ENCODE data around the gene ZNF74.

The ZNF74 gene

DNA sequence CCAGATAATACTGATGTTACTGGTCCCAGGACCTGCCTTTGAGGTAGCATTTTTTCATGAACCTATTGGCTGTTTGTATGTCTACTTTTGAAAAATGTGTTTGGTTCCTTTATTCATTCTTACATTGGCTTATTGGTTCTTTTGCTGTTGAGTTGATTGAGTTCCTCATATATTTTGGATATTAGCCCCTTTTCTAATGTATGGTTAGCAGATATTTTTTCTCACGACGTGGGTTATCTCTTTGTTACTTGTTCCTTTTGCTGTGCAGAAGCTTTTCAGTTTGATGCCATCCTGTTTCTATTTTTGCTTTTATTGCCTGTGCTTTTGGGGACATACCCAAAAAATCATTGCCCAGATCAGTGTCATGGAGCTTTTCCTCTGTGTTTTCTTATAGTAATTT is 9.8 kb upstream of the ZNF74 start:
- H3K4me3 ChIP-seq (ENCODE audit: low read depth, low read length) = no peak overlapping the region
- DNase-seq (ENCODE audit: low read depth) = no peak
- TF ChIP-seq, protein P1, sequence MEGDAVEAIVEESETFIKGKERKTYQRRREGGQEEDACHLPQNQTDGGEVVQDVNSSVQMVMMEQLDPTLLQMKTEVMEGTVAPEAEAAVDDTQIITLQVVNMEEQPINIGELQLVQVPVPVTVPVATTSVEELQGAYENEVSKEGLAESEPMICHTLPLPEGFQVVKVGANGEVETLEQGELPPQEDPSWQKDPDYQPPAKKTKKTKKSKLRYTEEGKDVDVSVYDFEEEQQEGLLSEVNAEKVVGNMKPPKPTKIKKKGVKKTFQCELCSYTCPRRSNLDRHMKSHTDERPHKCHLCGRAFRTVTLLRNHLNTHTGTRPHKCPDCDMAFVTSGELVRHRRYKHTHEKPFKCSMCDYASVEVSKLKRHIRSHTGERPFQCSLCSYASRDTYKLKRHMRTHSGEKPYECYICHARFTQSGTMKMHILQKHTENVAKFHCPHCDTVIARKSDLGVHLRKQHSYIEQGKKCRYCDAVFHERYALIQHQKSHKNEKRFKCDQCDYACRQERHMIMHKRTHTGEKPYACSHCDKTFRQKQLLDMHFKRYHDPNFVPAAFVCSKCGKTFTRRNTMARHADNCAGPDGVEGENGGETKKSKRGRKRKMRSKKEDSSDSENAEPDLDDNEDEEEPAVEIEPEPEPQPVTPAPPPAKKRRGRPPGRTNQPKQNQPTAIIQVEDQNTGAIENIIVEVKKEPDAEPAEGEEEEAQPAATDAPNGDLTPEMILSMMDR (IDR thresholded peaks at IDR 0.05; ENCODE audit: low read depth, low read length) = no peak
- TF ChIP-seq POLR2A (IDR thresholded peaks at IDR 0.05; ENCODE audit: extremely low read depth, insufficient read length) = no peak

DNA sequence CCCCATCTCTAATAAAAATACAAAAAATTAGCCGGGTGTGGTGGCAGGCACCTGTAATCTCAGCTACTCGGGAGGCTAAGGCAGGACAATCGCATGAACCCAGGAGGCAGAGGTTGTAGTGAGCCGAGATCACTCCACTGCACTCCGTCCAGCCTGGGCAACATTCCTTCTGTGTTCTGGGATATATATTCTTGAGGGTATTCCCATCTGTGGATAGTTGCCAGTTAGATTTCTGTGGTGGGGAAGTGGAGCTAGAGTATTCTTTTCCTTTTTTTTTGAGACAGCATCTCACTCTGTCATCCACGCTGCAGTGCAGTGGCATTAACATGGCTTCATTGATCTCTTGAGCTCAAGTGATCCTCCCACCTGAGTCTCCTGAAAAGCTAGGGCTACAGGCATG is 9.1 kb upstream of the ZNF74 start:
- no peak overlapping the region for H3K4me3 ChIP-seq (ENCODE audit: low read depth, low read length)
- TF ChIP-seq, protein P1 (IDR thresholded peaks at IDR 0.05; ENCODE audit: low read depth, low read length) = no peak
- TF ChIP-seq POLR2A (IDR thresholded peaks at IDR 0.05; ENCODE audit: extremely low read depth, insufficient read length) (no peak), MYC (IDR thresholded peaks at IDR 0.05; ENCODE audit: low read depth, low read length) (no peak)
- TF ChIP-seq, protein P2, sequence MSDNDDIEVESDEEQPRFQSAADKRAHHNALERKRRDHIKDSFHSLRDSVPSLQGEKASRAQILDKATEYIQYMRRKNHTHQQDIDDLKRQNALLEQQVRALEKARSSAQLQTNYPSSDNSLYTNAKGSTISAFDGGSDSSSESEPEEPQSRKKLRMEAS (IDR thresholded peaks at IDR 0.05; ENCODE audit: low read depth, low read length) = no peak
- no peak for DNase-seq (ENCODE audit: low read depth)

DNA sequence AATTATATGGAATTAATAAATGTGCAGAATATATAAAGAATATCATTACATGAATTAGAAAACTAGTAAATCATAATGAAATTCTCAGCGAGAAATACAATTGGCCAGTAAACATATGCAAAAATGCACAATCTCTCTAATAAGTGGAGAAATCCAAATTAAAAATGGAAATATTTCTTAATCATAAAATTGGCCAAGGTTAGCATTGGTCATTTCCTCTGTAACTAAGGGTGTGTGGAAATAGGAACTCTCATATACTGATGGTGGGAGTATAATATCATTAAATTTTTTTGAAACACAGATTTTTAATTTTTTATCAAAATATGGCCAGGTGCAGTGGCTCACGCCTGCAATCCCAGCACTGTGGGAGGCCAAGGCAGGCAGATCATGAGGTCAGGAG is 7.6 kb upstream of the ZNF74 start:
- no peak for DNase-seq (ENCODE audit: low read depth)
- H3K4me3 ChIP-seq (ENCODE audit: low read depth, low read length) = no peak overlapping the region
- TF ChIP-seq MYC (IDR thresholded peaks at IDR 0.05; ENCODE audit: low read depth, low read length) = no peak
- TF ChIP-seq, protein P1 (IDR thresholded peaks at IDR 0.05; ENCODE audit: low read depth, low read length) = no peak
- TF ChIP-seq POLR2A (IDR thresholded peaks at IDR 0.05; ENCODE audit: extremely low read depth, insufficient read length) = no peak
- TF ChIP-seq, protein P2 (IDR thresholded peaks at IDR 0.05; ENCODE audit: low read depth, low read length) = no peak

DNA sequence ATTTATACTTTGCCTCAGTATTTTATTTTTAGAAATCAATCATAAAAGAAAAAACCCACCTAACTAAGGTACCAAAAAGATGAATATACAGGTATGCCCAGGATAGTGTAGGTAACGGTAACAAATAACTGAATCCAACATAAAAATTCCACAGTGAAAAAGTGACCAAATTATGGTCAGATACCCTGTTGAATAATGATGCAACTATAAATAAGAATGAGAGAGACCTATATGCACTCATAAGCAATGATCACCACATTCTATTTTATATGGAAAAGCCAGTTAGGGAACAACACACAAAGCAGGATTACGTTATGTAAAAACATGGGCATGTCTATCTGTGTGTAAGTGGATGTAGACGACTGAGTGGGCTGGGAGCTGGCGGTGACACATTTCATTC is 7.0 kb upstream of the ZNF74 start:
- no peak overlapping the region for H3K4me3 ChIP-seq (ENCODE audit: low read depth, low read length)
- DNase-seq (ENCODE audit: low read depth) = no peak
- no peak for TF ChIP-seq POLR2A (IDR thresholded peaks at IDR 0.05; ENCODE audit: extremely low read depth, insufficient read length)
- TF ChIP-seq, protein P1 (IDR thresholded peaks at IDR 0.05; ENCODE audit: low read depth, low read length) = no peak
- no peak for TF ChIP-seq MYC (IDR thresholded peaks at IDR 0.05; ENCODE audit: low read depth, low read length)
- TF ChIP-seq, protein P2 (IDR thresholded peaks at IDR 0.05; ENCODE audit: low read depth, low read length) = no peak

DNA sequence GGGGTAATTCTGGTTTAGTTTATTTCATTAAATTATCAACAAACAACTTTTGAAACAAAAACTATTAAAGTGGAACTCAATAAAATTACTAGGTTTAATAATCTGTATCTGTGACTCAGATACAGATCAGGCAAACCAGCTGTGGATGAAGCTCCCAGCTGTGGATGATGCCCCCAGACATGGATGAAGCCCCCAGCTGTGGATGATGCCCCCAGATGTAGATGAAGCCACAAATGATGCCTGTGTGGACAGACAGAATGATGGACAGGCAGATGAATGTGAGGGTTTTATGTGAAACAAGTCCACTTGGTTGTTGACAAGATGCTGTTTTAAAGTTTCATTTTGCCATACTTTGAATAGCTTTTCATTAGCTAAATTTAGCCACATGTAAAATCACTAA is 5.8 kb upstream of the ZNF74 start:
- no peak overlapping the region for H3K4me3 ChIP-seq (ENCODE audit: low read depth, low read length)
- TF ChIP-seq, protein P2 (IDR thresholded peaks at IDR 0.05; ENCODE audit: low read depth, low read length) = no peak
- TF ChIP-seq MYC (IDR thresholded peaks at IDR 0.05; ENCODE audit: low read depth, low read length) = no peak
- TF ChIP-seq, protein P1 (IDR thresholded peaks at IDR 0.05; ENCODE audit: low read depth, low read length) = no peak
- TF ChIP-seq POLR2A (IDR thresholded peaks at IDR 0.05; ENCODE audit: extremely low read depth, insufficient read length) = no peak
- DNase-seq (ENCODE audit: low read depth) = no peak

DNA sequence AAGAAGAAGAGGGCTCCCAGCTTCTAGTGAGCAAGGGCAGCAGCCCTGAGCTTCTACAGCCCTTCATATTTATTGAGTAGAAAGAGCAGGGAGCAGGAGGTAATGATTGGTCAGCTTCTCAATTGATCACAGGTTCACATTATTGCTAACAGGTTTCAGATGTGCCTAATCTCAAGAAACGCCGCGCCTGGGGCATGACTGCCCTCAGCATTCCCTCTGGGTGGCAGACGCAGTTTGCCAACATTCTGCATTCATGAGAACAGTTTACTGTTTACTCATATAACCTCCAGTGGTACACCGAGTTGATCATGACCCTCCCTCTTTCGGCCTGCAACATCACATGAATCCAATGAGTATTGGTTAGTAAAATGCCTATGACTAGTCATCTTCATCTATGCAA is 4.7 kb upstream of the ZNF74 start:
- H3K4me3 ChIP-seq (ENCODE audit: low read depth, low read length) = no peak overlapping the region
- no peak for DNase-seq (ENCODE audit: low read depth)
- TF ChIP-seq POLR2A (IDR thresholded peaks at IDR 0.05; ENCODE audit: extremely low read depth, insufficient read length) = no peak
